NCI-H1694 (cell line): ENCODE results near the gene IGF2BP2.
"Not testable (repeated sequence)": the region's sequence is repeated elsewhere in the genome, so short reads cannot be mapped to it uniquely, and the experiment has no call there.

ENCODE experiments used
- DNase-seq: peaks from one replicate; lab custom pipeline; 2025; lab: John Stamatoyannopoulos, UW

Gene IGF2BP2

GRCh38 chr3:185837414-185837813 is 12.6 kb upstream of the IGF2BP2 start:
- DNase-seq: no peak

DNA sequence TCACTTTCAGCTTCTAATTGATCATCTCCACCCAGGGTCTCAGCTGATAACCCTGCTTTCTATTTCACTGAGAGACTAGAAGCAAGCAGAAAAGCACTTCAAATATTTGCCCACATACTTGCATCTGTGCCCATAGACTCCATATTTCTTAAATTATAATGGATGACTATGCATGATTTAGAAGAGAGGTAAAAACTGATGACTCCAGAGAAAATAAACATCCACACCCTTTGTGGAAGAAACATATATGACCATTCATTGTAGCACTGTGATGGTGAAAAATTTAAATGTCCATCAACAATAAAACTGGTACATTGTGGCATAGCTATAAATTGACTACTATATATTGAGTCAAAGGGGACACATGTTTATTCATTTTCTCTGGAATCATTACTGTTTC is 7.1 kb upstream of the IGF2BP2 start:
- no peak for DNase-seq

DNA sequence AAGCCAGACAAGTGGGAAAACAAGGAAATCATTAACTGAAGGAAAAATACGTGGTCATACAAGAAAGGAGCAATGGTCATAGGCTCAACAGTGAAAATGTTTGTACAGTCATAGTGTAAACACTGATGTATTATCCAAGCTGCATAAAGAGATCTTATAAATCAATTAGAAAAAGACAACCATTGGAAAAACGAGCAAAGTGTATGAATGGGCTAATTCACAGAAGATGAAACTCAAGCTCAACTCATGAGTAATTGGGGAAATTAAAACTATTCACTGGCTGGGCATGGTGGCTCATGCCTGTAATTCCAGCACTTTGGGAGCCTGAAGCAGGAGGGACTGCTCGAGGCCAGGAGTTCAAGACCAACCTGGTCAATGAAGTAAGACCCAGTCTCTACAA is 6.4 kb upstream of the IGF2BP2 start:
- no peak for DNase-seq

- DNase-seq: no peak
Observed at GRCh38 chr3:185830018-185830797, 5.4 kb upstream of the IGF2BP2 start.

GRCh38 chr3:185828755-185829154 is 3.9 kb upstream of the IGF2BP2 start:
- DNase-seq: no peak

GRCh38 chr3:185827595-185828344 is 2.9 kb upstream of the IGF2BP2 start:
- no peak for DNase-seq

GRCh38 chr3:185825639-185826481 is 1.0 kb upstream of the IGF2BP2 start:
- DNase-seq: no peak

- no peak for DNase-seq
Observed at GRCh38 chr3:185824051-185825005, 514 bp downstream of the IGF2BP2 start.

GRCh38 chr3:185823078-185824044 is 1.5 kb downstream of the IGF2BP2 start:
- no peak for DNase-seq

DNA sequence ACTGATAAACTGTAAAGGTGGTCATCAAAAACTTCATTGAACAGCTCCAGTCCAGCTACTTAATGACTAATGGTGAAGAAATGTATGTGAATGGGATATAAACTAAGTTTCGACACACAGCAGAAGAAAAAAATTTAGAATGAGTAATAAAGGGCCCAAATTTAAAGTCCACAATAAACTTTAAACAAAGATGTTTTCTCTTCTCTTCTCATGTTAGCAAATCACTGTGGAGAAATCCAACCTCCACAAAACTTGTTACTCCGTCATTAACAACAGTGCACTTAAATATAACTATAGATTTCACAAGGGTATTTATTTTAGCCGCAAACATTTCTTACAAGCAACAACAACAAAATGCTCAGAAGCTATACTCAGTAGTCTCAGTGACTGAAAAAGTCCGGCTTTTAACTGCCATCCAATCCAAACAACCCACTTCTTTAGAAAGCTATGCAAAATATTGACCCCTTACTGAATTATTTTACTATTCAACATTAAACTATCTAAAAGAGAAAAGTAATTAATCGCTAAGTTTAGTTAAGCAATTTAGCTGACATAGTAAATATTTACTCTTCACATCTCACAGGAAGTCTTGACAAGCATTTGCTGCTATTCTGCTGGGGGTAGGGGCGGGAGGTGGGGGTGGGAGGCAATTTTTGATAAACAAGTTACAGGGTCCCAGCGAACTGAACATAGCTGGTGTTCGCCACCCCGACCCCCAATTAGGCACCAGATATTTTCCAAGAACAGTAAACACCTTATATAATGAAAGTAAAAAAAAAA is 2.4 kb downstream of the IGF2BP2 start:
- DNase-seq: no peak

GRCh38 chr3:185820973-185821758 is 3.7 kb downstream of the IGF2BP2 start:
- DNase-seq: no peak

DNA sequence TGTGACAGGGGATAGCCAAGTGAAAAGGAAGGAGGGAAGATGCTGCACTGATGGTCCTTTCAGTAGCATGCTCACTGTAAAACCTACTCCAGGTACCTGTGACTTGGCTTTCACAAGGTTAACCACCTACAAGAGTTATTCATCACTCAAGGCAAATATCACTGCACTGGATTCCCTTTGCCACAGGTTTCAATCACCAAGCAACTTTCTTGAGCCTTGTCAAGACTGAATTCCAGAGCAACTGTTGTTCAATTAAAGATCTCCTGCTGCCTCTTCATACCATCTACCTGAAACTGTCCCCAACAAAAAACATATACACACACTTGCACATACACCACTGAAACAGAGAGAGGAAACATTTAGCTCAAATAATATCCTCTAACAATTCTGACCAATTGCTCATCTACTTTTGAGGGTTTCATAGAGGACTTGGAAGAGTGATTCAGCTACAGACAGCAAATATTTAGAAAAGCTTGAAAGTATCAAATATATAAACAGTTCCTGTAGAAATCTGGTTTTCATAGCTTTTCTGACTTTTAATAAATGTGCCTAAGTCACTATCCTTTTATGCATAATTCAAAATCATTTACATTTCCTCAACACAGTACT is 6.5 kb downstream of the IGF2BP2 start:
- no peak for DNase-seq

DNA sequence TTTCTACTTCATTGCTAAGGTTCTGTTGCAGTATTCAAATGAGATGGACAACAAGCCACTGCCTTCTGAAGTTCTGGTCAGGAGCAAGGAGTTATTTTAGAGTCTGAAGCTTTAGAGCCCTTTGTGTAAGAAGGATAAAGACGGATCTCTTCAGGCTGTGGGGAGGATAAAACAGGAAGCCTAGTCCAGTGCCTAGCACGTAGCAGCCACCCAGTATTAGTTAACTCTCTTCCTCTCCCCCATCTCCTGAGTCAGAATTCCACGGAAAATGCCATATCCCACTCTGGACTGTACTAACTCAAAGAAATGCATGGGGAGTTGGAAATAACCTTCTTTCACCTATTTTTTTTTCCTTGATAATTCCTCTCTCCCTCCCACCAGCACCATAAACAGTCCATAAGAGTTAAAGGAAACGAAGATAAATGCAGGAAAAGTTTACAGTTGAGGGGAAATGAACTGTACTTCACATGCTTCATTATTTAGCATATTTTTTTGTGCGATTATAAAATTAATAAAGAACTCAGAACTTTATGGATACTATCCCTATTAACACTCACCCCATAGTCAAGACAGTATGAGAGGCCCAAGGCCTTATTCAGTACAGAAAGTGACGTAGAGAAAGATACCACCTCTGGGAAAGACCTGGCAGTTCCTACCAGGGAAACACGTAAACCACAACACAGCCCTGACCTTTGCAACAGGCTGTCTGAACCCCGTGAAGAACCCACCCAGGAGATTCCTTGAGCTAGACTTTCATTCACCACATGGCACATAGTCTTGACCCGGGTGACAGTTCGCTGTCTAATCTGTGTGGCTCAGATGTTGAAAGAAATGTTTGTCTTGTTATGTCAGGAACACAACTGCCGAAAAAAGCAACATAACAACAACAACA is 9.2 kb downstream of the IGF2BP2 start:
- DNase-seq: no peak

DNA sequence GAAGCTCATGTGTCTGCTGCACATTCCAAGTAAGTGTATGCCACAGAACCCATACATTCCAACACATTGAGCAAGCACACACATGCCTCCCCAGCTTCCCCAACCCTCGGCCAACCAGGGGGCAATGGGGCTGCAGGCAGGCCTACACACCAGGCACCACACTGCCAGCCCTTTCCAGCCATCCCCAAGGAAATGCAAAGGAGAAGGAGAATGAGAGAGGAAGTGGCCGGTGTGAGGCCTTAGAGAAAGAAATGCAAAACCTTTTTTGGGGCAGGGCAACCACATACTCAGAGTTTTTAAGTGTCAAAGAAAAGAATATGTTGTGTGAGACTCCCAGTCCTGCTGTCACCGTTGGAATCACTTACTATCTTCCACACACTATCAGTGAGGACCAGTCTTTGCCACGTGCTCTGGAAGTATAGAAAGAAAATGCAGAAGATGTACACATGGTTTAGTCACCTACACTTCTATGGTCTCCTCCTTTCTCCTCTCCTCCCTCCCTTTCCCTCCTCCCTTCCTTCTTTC is 11.1 kb downstream of the IGF2BP2 start:
- DNase-seq: no peak

DNA sequence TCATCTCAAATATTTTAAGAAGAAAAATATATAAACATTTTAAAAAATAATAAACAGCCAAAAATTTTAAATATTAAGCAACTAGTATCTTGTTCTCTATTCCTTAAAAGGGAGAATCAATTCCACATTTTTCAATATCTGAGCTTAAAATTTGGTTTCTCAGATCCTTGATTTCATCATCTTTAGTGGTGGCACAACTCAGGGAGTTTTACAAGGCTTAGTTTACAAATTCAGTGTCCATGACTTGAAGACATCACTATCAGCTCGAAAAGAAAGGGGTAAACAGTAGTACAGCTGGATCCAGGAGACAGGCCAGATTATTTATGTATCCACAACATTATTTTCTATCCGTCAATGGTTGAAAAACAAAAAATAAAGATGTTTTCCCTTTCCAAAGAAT is 11.6 kb downstream of the IGF2BP2 start:
- DNase-seq: no peak

- DNase-seq: no peak
Observed at GRCh38 chr3:185807445-185808068, 17.3 kb downstream of the IGF2BP2 start.

- not testable (repeated sequence) for DNase-seq
Observed at GRCh38 chr3:185798831-185799110, 26.1 kb downstream of the IGF2BP2 start.
